GM21723 (cell line): ENCODE results near the gene CCDC107.
A peak's percentile ranks its signal among the peaks of the same experiment; 100 is the strongest.
"Not testable (repeated sequence)": the region's sequence is repeated elsewhere in the genome, so short reads cannot be mapped to it uniquely, and the experiment has no call there.

Source experiments
- ATAC-seq: cut with Tn5 transposase; IDR thresholded peaks from one replicate; pipeline ENCODE4 v1.9.1; 2021; ENCODE audit warnings: mild to moderate bottlenecking, moderate library complexity; ENCODE audit not compliant: unreplicated experiment

Gene CCDC107

DNA sequence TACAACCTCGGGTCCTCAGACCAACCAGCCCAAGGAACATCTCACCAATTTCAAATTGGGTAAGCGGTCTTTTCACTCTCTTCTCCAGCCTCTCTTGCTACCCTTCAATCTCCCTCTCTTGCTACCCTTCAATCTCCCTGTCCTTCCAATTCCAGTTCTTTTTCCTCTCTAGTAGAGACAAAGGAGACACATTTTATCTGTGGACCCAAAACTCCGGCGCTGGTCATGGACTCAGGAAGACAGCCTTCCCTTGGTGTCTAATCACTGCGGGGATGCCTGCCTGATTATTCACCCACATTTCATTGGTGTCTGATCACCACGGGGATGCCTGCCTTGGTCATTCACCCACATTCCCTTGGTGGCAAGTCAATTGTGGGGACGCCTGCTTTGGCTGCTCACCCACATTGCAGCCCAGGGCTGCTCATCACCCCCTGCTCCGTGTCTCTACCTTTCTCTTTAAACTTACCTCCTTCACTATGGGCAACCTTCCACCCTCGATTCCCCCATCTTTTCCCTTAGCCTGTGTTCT lies 20.6 kb upstream of the CCDC107 start:
- ATAC-seq, result not testable (repeated sequence)

DNA sequence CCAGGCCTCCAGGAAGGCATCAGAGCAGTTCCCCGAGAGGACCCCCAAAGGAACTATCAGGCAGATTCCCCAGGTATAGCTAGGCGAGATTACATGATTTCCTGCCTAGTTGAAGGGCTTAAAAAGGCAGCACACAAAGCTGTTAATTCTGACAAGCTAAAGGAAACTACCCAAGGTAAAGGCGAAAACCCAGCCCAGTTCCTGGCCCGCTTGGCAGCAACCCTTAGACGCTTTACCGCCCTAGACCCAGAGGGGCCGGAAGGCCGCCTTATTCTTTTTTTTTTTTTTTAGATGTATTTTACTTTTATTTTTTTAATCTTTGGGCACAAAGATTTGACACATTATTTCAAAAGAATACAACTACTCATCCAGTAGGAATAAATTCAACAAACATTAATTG lies 19.3 kb upstream of the CCDC107 start:
- ATAC-seq, result not testable (repeated sequence)

DNA sequence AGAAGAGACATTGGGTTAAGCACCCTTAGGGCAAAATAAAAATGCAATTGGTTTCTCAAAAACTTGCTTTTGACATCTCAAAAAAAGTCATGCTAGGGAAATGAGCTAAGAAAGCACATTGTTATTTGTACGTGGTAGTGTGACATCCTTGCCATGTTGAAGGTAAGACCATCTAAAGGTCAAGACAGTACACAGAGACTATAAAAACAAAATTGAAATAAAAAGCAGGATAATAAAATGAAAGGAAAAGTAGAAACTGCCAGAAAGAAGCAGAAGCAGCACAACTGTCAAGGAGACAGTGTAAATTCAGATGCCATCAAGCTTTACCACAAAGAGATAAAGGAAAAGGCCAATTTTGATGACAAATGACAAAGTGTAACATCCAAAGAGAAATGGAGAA lies 18.9 kb upstream of the CCDC107 start:
- not testable (repeated sequence) for ATAC-seq

DNA sequence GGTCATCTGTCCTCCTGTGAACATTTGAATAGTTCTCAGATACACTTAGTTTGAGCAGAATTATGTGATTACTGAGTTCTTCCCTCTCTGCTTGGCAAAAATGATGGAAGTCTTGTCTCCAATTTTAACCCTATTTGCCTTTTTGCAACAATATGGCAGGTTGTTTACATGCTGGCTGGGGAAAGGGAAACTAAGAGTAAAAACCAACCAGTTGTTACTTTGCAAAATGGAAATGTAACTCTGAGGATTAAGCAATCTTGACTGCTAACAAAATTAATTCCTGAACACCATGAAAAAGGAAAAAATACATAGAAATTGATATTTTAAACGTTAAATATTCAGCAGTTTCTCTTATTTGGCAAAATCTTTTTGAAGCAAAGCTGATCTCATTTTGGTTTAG lies 18.5 kb upstream of the CCDC107 start:
- ATAC-seq, result no peak

DNA sequence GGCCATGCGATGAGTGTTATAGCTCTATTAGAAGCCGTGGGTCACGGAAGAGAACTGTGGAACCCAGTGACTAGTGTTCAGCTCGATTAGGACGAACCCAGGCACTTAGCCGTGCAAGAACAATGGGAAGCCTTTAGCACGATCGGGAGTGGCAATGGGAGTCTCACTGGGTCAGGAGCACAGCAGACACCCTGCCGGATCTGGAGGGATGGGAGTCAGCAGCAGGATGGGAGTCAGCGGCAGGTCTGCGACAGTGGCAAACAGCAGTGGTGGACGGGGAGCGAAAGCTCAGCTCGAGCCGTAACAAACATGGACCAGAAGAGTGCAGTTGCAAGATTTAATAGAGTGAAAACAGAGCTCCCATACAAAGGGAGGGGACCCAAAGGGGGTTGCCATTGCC lies 17.7 kb upstream of the CCDC107 start:
- ATAC-seq, result not testable (repeated sequence)

DNA sequence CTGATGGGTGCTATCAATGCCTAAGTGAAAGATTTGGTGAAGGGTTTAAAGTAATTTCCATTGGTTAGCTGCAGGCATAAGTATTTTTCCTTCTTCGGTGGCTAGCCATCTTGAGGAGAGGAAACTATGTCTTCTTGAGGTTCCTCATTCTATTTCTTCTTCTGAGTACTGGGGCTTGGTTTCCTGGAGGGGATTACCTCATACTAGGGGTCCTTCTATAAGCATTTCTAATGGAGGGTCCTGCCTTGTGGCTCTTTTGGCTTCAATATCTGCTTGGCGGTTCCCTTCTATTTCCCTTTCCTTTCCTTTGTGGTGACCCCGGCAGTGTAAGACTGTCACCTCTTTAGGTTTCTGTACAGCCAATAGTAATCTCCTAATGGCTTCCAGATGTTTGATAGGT lies 16.6 kb upstream of the CCDC107 start:
- not testable (repeated sequence) for ATAC-seq

DNA sequence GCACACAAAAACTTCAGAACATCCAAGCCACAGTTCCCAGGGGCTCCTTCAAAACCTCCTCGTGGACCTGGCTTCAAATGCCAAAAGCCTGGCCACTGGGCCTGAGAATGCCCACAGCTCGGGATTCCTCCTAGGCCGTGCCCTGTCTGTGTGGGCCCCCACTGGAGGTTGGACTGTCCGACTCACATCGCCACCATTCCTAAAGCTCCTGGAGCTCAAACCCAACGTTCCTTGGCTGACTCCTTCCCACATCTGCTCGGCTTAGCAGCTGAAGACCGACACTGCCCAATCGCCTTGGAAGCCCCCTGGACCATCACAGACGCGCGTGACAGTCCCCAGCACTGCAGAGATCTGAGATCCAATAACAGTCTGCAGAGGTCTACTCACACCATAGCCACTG lies 15.0 kb upstream of the CCDC107 start:
- ATAC-seq, result no peak

DNA sequence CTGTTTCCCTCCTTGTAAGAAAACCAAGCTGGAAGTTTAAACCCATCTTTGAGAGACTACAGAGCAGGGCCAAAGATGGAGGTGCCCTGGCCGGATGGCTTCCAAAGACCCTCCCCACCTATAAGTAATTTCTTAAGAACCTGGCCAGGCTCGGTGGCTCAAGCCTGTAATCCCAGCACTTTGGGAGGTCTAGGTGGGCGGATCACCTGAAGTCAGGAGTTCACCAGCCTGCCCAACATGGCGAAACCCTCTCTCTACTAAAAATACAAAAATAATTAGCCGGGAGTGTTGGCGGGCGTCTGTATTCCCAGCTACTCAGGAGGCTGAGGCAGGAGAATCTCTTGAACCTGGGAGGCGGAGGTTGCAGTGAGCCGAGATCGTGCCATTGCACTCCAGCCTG lies 12.4 kb upstream of the CCDC107 start:
- ATAC-seq, result not testable (repeated sequence)

DNA sequence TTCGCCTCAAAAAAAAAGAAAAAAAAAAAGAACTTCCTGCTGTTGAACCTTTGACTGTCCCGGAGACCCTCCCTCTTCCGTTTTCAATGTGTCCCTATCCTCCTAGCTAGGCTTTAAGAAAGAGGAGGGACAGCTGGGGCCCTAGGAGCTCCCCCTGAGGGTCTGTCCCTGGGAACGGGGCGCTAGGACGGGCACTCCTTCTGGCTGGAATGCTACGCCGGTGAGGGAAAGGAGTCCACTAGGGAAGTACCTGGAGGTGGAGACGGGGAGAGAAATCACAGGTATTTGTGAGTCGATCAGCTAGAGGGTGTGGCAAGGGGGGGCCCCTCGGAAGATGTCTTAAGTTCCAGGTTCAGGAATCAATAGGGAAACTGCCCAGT lies 11.9 kb upstream of the CCDC107 start:
- ATAC-seq, result no peak

DNA sequence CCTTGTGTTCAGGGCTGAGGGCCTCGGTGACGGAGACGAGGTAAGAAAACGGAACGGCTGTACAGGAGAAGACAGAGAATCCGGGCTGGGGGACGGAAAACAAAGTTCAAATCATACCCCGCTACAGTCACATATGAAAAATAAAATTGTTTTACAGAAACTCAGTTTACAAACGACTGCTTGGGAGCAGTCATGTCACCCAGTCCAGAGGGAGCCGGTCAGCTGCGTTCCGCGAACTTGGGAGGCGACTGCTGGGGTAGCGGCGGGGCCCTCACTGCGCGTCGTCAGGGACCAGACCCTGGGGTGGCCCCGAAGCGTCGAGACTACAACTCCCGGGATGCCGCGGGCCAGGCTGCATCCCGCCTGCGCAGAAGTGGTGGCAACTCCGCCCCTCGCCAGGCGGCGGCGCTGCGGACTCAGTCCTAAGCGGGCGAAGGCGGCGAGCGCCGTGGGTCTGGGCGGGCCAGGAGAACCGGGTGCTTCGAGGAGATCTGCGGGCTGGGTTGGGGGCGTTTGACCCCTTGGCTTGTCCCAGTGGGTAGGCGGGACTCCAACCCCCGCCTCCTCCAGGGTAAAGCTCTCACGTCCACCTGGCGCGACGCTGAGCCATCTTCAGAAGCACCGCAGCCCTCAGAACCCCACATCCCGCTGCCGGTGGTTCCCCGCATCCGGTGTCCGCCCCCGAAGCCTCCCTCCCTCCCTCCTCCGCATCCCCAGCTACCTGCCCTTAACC lies 11.4 kb upstream of the CCDC107 start:
- peak; percentile 73 for ATAC-seq

DNA sequence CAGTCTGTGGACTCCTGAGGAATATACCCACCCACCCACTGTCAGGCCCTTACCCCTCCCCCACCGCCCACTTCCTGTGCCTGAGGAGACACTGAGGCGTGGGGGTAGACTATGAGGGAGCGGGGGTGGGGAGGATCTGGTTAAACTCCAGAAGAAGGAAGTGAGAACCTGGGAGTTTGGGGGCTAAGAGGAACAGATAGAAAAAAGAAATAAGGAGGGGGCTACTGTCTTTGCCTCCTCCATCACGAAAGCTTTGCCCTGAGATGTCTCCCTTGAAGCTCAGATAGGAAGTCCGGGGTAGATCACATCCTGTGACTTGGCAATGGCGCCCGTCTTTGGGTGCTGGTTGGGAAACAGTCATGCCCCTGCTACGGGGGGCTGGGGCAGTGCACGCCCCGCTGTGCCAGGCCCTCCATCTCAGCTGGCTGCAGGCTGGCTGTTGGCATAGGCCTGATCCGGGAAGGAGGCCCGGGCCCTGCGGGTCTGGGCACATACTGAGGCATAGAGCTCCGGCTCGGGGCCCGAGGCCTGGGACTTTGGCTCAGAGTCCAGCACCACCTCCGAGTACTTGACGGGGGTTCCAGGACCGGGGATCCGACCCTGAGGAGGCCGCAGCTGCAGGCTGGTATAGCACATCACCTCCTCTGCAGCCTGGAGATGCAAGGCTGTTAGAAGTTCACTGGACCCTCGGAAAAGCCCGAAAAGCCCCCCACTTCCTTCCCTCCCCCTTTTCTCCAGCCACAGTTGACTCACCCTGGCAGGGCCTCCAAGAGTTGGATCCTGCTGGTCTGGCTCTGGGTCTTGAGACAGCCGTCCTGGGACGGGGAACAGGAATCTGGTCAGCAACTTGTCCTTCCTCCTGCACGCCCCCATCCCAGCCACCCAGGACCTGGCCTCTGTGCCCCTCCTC lies 8.4 kb upstream of the CCDC107 start:
- ATAC-seq, result no peak

DNA sequence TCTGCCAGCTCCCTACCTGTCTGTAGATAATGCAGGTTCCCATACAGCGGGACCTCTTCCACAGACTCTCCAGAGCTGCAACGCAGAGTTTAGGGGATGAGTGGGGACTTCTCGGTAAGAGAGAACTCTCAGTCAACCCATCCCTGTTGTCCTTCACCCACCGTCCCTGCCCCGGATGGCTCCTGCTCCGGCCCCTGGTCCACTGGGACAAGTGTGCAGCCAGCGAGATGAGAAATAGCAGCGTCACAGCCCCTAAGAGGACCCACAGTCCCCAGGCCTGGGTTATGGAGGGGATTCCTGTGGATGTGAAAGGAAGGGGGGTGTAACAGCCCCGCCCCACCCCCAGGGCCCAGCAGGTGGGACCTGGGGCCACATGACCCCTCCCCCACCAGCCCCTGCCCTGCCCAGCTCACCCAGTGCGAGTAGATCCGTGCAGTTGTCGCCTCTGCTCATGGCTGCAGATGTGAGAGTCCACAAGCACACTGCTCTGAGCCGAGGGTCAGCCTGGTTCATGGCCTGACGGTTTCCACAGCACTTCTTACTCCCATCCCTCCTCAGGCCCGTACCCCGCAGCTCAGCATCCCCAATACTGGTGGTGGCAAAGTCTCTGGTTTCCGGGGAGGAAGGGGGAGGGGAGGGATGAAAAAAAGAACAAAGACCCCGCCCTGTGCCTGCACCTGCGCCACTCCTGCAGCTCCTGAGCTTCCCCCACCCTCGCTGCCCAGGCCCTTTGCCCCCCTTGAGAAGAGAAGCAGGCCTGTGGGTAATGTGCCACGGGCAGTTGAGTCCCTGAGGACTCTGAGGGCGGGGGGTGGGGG lies 7.5 kb upstream of the CCDC107 start, which contains the start of gene SIT1:
Gene SIT1 (minus strand): TSS at position 591 of the 818 bp plus-strand sequence. CDS start 78 bp downstream, at position 513.
- ATAC-seq, result peak; percentile 36

DNA sequence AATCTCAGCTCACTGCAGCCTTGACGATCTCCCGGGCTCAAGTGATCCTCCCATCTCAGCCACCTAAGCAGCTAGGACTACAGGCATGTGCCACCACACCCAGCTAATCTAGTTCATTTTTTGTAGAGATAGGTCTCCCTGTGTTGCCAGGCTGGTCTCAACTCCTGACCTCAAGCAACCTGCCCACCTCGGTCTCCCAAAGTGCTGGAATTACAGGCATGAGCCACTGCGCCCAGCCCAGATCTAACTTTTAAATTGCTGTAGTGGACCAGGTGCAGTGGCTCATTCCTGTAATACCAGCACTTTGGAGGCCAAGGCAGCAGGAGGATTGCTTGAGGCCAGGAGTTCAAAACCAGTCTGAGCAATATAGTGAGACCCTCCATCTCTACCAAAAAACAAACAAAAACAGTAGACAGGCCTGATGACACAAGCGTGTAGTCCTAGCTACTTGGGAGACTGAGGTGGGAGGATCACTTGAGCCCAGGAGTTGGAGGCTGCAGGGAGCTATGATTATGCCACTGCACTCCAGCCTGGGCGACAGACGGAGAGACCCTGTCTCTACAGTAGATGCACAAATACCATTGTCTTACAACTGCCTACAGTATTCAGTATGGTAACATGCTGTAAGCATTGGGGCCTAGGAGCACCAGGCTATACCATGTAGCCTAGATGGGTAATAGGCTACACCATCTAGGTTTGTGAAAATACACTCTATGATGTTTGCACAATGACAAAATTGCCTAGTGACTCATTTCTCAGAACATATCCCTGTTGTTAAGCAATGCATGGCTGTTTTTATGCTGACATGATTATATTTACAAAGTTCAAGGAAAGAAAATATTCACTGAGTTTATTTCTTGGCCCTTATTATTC lies 5.9 kb upstream of the CCDC107 start:
- no peak for ATAC-seq

DNA sequence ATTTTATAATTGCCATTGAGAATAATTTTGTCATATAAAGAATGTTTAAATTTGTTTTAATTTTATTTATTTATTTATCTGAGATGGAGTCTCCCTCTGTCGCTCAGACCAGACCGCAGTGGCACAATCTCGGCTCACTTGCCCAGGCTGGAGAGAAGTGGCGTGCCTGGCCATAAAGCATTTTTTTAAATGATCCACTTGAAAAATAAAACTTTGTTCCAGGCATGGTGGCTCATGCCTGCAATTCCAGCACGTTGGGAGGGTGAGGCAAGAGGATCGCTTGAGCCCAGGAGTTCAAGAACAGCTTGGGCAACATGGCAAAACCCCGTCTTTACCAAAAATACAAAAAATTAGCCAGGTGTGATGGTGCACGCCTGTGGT lies 5.3 kb upstream of the CCDC107 start:
- ATAC-seq, result no peak

DNA sequence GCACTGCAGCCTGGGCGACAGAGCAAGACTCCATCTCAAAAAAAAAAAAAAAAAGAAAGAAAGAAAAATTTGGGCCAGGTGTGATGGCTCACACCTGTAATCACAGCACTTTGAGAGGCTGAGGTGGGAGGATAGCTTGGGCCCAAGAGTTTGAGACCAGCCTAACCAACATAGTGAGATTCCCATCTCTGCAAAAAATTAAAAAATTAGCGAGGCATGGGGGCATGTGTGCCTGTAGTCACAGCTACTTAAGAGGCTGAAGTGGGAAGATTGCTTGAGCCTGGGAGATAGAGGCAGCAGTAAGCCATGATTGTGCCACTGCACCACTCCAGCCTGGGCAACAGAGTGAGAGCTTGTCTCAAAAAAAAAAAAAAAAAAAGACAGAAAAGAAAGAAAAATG lies 4.5 kb upstream of the CCDC107 start:
- ATAC-seq, result no peak

DNA sequence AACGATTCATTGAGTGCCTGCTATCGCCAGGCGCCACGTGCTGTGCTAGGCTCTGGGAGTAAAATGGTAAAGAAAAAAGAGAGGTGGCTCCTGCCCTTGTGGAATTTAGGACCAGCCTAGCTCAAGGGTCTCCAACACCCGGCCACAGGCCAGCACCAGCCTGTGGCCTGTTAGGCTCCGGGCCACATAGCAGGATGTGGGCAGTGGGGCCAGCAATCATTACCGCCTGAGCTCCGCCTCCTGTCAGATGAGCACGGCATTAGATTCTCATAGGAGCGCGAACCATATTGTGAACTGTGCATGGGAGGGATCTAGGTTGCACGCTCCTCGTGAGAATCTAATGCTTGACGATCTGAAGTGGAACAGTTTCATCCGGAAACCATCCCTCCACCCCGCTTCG lies 1.7 kb upstream of the CCDC107 start:
- ATAC-seq, result no peak

DNA sequence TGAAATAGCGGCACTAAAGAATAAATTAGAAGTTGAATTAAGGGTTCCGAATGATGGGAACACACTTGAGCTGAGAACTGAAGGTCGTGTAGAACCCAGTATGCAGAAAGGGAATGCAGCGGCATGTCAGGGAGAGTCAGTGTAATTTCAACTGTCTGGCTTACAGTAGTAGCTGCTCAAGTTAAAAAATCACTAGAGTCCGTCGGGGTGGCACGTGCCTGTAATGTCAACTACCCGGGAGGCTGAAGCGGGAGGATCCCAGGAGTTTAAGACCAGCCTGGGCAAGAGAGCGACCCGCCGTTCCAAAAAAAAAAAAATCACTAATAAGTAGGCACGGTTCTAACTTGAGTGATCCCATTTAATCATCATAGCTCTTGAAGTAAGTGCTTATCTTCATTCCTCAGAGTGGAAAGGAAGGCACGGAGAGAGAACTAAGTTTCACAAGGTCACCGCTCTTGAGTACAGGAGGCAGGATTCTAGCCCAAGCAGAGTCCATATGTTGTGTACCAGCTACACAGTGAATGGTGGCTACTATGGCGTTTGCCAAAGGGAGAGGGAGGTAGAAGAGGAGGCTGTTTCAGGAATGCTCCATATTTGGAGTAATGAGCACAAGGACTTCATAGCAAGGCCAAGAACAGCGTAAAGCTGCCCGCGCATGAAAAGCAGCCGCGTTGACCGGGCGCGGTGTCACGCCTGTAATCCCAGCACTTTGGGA lies 1.1 kb upstream of the CCDC107 start:
- ATAC-seq, result peak; percentile 2

DNA sequence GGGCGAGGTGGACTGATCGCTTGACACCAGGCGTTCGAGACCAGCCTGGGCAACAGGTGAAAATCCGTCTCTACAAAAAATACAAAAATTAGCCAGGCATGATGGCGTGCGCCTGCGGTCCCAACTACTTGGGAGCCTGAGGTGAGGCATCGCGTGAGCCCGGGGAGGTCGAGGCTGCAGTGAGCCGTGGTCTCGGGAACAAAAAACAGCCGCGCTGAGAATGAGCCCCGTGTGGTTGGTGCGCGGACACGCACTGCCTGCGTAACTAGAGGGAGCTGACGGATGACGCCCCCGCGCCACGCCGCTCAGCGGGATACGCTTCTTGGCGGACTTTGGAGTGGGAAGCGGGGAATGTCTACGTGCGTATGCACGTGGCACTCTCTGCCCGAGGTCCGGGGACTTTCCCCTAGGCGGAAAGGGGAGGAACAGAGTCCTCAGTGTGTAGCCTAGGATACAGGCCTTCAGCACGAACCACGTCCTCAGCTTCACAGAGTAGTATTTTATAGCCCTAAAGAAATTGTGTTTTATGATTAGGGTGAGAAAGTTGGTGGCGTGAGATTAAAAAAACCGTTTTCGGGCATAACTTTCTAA lies 451 bp upstream of the CCDC107 start, which contains the start of gene RMRP:
Gene RMRP (minus strand): TSS at position 474 of the 591 bp plus-strand sequence.
- ATAC-seq, result peak; percentile 87

DNA sequence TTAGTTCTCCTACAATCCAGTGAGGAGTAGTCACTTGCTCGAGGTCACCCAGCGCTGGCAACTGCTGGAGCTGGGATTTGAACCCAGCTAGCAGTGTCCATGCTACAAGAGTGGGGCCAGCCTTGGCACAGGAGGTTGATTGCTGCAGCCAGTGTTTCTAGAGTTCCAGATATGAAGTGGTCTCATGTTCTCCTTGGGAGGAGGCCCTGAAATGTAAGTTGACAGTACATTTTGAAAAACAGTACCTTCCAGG lies 802 bp downstream of the CCDC107 start:
- ATAC-seq, result peak; percentile 10
